ENCODE data around the gene TBC1D9B.
"Not testable (repeated sequence)": the region's sequence is repeated elsewhere in the genome, so short reads cannot be mapped to it uniquely, and the experiment has no call there.

TBC1D9B gene

DNA sequence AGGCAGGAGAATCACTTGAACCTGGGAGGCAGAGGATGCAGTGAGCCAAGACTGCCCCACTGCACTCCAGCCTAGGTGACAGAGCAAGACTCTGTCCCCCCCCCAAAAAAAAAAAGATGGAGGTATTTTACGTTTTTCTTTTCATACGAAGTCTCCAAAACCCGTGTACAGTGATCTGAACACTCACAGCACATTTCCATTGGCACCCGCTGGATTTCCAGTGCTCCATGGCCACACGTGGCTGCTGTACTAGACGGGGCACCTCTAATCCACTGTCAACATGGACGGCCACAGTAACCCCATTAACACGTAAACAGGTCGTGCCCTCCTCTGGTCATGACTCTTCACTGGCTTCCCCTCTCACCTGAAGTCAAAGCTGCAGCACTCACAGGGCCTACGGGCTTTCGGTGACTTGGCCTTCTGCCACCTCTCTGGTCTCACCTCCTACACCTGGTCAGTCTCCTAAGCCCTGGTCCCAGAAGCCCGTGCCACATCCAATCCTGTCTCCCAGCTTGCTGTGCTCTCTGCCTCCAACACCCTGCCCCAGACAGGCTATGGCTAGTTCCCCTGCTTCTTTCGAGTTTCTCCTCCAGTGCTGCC is 22.1 kb downstream of the TBC1D9B start:
- no peak for DNase-seq (ENCODE audit: low read depth)

- DNase-seq (ENCODE audit: low read depth) = no peak
Measured at GRCh38 chr5:179883163-179883562, 24.5 kb downstream of the TBC1D9B start.

GRCh38 chr5:179882338-179882737 is 25.4 kb downstream of the TBC1D9B start:
- DNase-seq (ENCODE audit: low read depth) = no peak

GRCh38 chr5:179880848-179881590 is 26.7 kb downstream of the TBC1D9B start:
- DNase-seq (ENCODE audit: low read depth) = no peak

- no peak for DNase-seq (ENCODE audit: low read depth)
Measured at GRCh38 chr5:179880066-179880650, 27.5 kb downstream of the TBC1D9B start.

DNA sequence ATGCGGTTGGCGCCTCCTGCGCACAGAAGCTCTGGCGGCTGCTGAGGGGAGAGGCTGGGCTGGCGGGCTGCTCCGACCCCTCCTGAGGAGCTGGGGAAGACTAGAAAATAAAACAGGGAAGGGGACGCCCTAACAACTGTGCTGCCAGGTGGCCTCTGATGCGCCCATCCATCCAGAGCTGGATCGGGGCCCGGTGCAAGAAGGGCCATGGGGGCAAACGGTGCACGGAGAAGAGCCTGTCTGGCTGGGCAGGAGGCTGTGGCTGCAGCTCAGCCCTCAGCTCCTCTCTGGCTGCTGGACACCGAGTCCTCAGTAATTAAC is 28.0 kb downstream of the TBC1D9B start:
- no peak for DNase-seq (ENCODE audit: low read depth)

- no peak for DNase-seq (ENCODE audit: low read depth)
Measured at GRCh38 chr5:179879003-179879689, 28.6 kb downstream of the TBC1D9B start.

DNA sequence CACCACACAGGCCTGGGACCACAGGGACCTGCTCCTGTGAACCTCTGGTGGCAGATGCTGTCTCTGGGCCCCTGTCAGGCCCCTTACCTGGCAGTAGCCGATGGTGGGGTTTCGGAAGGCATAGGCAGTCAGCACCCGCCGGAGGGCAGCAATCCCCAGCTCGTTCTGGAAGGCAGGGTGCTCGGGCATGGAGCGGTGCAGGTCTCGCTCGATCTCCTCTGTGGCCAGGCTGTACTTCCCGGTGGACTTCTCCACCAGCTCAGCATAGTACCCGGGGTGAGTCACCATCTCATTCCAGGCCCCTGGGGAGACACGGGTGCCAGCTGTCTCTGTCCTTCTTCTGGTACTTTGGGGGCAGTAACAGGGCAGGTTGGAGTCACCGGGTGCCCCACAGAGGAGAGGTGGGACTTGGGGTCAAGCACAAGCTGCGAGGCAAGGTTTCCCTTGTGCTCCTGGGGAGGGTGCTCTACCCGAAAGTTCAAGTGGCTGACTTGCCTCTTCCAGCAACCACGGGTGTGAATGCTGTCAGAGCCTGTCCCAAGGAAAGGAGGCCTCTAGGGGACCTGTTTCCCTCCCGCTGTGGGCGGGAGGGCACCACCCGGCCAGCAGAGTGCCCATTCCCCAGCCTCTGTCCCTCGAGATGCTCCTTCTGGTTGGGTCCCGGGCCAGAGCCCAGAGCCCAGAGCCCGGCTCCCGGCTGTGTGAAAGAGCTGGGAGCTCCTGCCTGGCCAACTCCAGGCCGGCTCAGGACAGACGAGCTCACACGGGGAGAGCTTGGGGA is 29.3 kb downstream of the TBC1D9B start:
- no peak for DNase-seq (ENCODE audit: low read depth)

GRCh38 chr5:179876610-179876952 is 31.1 kb downstream of the TBC1D9B start:
- DNase-seq (ENCODE audit: low read depth) = no peak

- DNase-seq (ENCODE audit: low read depth) = no peak
Measured at GRCh38 chr5:179875741-179876609, 31.7 kb downstream of the TBC1D9B start.

GRCh38 chr5:179874536-179875292 is 33.0 kb downstream of the TBC1D9B start:
- DNase-seq (ENCODE audit: low read depth) = no peak

DNA sequence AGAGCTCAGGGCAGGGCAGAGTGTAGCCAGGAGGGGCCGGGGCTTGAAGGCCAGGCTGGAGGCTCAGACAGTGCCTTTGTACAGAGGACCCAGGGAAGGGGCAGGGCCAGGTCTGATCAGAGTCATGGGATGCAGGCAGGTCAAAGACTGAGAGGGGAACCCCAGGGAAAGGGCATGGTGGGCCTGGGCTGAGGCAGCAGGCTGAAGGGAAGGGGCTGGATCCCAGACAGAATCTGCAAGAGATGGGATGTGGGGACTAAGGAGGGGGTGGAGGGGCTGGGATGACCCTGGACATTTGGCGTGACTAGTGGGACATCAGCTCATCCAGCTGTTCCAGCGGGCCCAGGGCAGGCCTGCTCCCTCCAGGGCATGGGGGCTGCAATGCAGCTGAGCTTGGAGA is 33.6 kb downstream of the TBC1D9B start:
- DNase-seq (ENCODE audit: low read depth) = no peak

DNA sequence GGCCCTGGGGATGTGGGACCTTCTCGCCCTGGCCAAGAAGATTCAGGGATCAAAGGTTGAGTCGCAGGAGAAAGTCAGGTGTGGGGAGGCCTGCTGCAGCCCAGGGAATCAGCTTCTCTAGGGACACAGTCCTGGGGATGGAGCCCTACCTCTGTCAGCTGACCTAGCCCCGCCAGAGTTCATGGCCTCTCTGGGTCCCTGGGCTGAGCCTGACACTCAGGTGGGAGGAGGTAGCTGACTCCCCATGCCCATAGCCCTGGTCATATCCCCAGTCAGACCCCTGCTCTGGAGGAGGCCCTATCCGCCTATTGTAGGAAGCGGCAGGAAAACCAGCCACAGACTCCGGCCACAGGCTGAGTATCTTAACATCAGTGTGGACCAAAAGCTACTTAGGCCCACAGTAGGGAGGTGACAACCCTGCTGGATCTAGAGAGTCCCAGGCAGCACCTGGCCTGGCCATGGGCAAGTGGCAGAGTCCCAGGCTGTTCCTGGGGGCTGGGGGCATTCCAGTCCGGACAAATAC is 34.0 kb downstream of the TBC1D9B start:
- no peak for DNase-seq (ENCODE audit: low read depth)

GRCh38 chr5:179872828-179873575 is 34.7 kb downstream of the TBC1D9B start:
- DNase-seq (ENCODE audit: low read depth) = no peak

DNA sequence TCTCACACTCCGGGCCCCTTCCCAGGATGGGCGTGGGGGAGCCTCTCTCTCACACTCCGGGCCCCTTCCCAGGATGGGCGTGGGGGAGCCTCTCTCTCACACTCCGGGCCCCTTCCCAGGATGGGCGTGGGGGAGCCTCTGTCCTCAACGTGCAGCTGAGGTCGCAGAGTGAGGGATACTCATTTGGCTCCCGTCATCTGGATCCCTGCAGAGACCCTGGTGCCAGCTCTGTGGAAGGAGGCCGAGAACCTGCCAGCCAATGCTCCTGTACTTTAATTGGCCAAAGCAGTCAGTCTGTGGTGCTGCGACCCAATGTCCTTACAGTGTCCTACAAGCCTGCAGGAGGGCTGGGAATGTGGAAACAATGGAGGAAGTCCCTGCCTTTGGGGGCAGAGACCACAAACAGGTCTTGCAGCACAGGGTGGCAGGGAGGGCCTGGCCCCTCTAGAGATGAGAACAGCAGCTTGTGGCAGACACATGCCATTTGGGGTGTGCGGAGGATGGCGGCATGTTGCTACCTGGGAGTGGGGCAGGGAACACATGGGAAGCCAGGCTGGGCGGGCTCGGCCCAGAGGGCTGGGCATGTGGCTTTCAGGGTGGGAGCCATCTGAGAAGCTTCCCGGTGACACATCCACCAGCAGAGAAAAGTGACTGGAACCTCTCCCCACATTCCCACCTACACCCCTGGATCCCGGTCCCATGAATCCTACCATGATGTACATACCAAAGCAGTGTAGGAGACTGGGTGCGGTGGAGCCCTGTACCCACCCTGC is 35.5 kb downstream of the TBC1D9B start:
- no peak for DNase-seq (ENCODE audit: low read depth)

DNA sequence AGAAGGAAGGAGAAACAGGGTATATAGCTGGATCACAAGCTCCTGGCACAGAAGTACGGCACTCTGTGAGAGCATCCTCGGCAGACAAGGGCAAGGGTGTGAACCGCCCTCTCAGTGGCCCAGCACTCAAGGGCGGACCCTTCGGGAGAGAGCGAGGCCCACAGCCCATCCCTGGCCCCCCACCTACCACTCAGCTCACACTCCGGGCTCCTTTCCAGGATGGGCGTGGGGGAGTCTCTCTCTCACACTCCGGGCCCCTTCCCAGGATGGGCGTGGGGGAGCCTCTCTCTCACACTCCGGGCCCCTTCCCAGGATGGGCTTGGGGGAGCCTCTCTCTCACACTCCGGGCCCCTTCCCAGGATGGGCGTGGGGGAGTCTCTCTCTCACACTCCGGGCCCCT is 36.2 kb downstream of the TBC1D9B start:
- DNase-seq (ENCODE audit: low read depth) = not testable (repeated sequence)

DNA sequence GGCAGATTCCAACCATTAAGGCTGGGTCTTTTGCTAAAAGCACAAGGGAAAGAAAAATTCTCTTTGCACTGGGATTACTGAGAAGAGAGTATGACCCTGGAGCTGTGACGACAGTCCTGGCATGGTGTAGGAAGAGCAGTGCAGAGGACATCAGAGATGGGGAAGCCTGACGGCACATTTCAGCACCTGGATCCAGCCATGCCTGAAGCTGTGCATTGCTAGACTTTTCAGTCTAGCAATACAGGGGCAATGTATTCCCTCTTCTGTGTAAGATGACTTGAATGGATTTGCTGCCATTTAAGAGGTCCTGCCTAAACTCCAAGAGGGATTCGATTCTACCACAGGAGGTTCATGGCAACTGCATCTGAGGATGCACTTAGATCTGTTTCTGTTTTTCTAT is 36.7 kb downstream of the TBC1D9B start:
- DNase-seq (ENCODE audit: low read depth) = no peak

DNA sequence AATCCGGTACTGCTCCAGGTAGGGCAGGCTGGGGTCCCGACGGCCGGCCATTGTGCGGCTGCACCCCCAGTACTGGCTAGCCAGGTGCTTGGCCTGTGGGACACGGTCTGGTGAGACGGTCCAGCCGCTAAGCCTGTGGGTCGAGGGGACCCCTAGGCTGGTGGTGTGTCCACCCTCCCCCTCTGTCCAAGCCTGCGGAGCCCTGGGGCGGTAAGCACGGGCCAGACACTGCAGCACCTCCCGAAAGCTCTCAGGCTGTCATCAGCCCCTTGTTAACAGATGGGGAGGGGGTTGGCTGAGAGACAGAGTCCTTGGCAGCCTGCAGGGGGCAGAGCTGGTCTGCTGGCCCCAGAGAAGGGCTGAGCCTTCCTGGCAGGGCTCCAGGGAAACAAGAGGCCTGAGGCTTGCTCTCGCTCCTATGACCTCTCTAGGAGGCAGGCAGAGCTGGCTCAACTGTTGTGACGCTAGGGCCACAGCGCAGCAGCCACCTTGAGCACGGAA is 37.2 kb downstream of the TBC1D9B start:
- DNase-seq (ENCODE audit: low read depth) = no peak
